Coronary artery (tissue), 2 donors: ENCODE data around the gene PERM1.

ENCODE experiments used
- DNase-seq: peaks from one replicate; pipeline ENCODE4 v3.0.0-alpha.2; 2017; ENCODE audit warnings: low spot score
- H3K27ac ChIP-seq, 2 donors: fragments of 200-600 bp; sonication (generic); one replicate each; pipeline ENCODE4 v1.5.1; 2016 to 2019
- H3K4me3 ChIP-seq: fragments of 200-600 bp; sonication (generic); 2 replicates; pipeline ENCODE4 v1.5.1; 2016; ENCODE audit warnings: mild to moderate bottlenecking, moderate library complexity
- CTCF ChIP-seq: fragments of 200-600 bp; sonication (generic); IDR thresholded peaks from one replicate; pipeline ENCODE4 v1.5.1; 2019; ENCODE audit warnings: antibody characterized with exemption

PERM1 gene

GRCh38 chr1:961132-961669, 20.7 kb downstream of the PERM1 start:
- no peak for TF ChIP-seq CTCF
- H3K27ac ChIP-seq = peak overlapping the region in 1 of 2 donors; percentile 61
- DNase-seq = no peak

GRCh38 chr1:960363-961131, 21.3 kb downstream of the PERM1 start, which contains the start of gene KLHL17:
KLHL17 (plus strand) TSS chr1:960584; CDS start chr1:960694, 110 bp downstream.
- H3K4me3 ChIP-seq = peak within 1 kb of the TSS; percentile 83
- H3K27ac ChIP-seq = peak within 1 kb of the TSS in 1 of 2 donors; percentile 61
- no peak for DNase-seq
- no peak for TF ChIP-seq CTCF

More at GRCh38 chr1:961132-961669, 20.7 kb downstream of the PERM1 start:
- peak overlapping the region; percentile 83 for H3K4me3 ChIP-seq

- Histone ChIP-seq H3K4me3 (peak overlapping the region; percentile 83), H3K27ac (peak overlapping the region in 1 of 2 donors; percentile 61)
- TF ChIP-seq CTCF = no peak
- DNase-seq = no peak
Observed at GRCh38 chr1:959731-960362, 22.0 kb downstream of the PERM1 start.

GRCh38 chr1:958823-959730, 22.8 kb downstream of the PERM1 start, which contains the start of gene NOC2L:
NOC2L (minus strand) TSS chr1:959256; CDS start chr1:959240, 16 bp downstream.
- H3K4me3 ChIP-seq = peak within 1 kb of the TSS; percentile 83
- peak; percentile 94 for DNase-seq
- no peak for TF ChIP-seq CTCF
- peak within 1 kb of the TSS; percentile 28 to 51 for H3K27ac ChIP-seq

GRCh38 chr1:956636-957035, 25.3 kb downstream of the PERM1 start:
- no peak for TF ChIP-seq CTCF
- no peak for DNase-seq
- Histone ChIP-seq H3K4me3 (no peak overlapping the region), H3K27ac (no peak overlapping the region)

- no peak overlapping the region for H3K4me3 ChIP-seq
- H3K27ac ChIP-seq = no peak overlapping the region
- no peak for TF ChIP-seq CTCF
- no peak for DNase-seq
Observed at GRCh38 chr1:955474-955873, 26.4 kb downstream of the PERM1 start.
